Liver (tissue), 9 donors: ENCODE measurements around the gene TMEM123. TPM values are rescaled to one million over a fixed set of nuclear protein-coding genes. Genes with fewer than 3 reads are reported as not detected.

Experiments
- DNase-seq: peaks from one replicate; pipeline ENCODE4 v3.0.0-alpha.2; 2017; ENCODE audit warnings: low spot score
- H3K27ac ChIP-seq, 2 donors: one replicate each; pipeline ENCODE4 v1.7.0; 2013; ENCODE audit warnings: inconsistent platforms in 2 of 2, low read length in 2 of 2, control low read depth in 1 of 2, low read depth in 1 of 2, mild to moderate bottlenecking in 1 of 2
- H3K27me3 ChIP-seq, 4 donors: one replicate each; pipeline versions ENCODE4 v1.6.1 to v1.7.0; 2013; ENCODE audit warnings: low read length in 3 of 4, inconsistent platforms in 1 of 4, mild to moderate bottlenecking in 1 of 4, moderate library complexity in 1 of 4; ENCODE audit not compliant: control insufficient read depth in 4 of 4, insufficient read depth in 4 of 4
- H3K36me3 ChIP-seq, 4 donors: one replicate each; pipeline versions ENCODE4 v1.6.1 to v1.7.0; 2013; ENCODE audit warnings: low read length in 3 of 4, mild to moderate bottlenecking in 3 of 4, low read depth in 1 of 4, moderate library complexity in 1 of 4; ENCODE audit not compliant: control insufficient read depth in 4 of 4, insufficient read depth in 3 of 4
- H3K4me1 ChIP-seq, 4 donors: one replicate each; pipeline versions ENCODE4 v1.6.1 to v1.7.0; 2013; ENCODE audit warnings: low read length in 3 of 4, mild to moderate bottlenecking in 3 of 4, moderate library complexity in 1 of 4; ENCODE audit not compliant: control insufficient read depth in 4 of 4, insufficient read depth in 4 of 4
- H3K4me3 ChIP-seq, 3 donors: one replicate each; pipeline versions ENCODE4 v1.6.1 to v1.7.0; 2013; ENCODE audit warnings: low read length in 3 of 3, control low read depth in 1 of 3, low read depth in 1 of 3, mild to moderate bottlenecking in 1 of 3
- H3K9ac ChIP-seq, 2 donors: one replicate each; pipeline ENCODE4 v1.7.0; 2013; ENCODE audit warnings: low read length in 2 of 2, mild to moderate bottlenecking in 2 of 2, moderate library complexity in 2 of 2, control low read depth in 1 of 2, low read depth in 1 of 2
- H3K9me3 ChIP-seq, 4 donors: one replicate each; pipeline versions ENCODE4 v1.6.1 to v1.7.0; 2013; ENCODE audit warnings: low read length in 3 of 4; ENCODE audit not compliant: control insufficient read depth in 4 of 4
- ATF3 ChIP-seq: IDR thresholded peaks from 2 replicates; pipeline ENCODE4 v1.6.1; 2016; ENCODE audit warnings: antibody characterized with exemption
- CTCF ChIP-seq: fragments of 150-350 bp; IDR thresholded peaks from 2 replicates; pipeline ENCODE4 v1.5.1; 2017; ENCODE audit warnings: improper control_type of control experiment, low read depth, low read length; ENCODE audit not compliant: missing input control
- EGR1 ChIP-seq, 2 donors: IDR thresholded peaks; 2 replicates each; pipeline ENCODE4 v1.6.1; 2016 to 2018; ENCODE audit warnings: antibody characterized with exemption in 2 of 2, low read depth in 2 of 2
- FOXA1 ChIP-seq: IDR thresholded peaks from 2 replicates; pipeline ENCODE4 v1.6.1; 2016; ENCODE audit warnings: antibody characterized with exemption
- FOXA2 ChIP-seq: IDR thresholded peaks from 2 replicates; pipeline ENCODE4 v1.6.1; 2016; ENCODE audit warnings: antibody characterized with exemption
- GABPA ChIP-seq, 2 donors: IDR thresholded peaks in 1 of 2; conservative IDR thresholded peaks in 1 of 2; 2 replicates each; pipeline ENCODE4 v1.6.1; 2016; ENCODE audit warnings: antibody characterized with exemption in 2 of 2, mild to moderate bottlenecking in 1 of 2, moderate library complexity in 1 of 2
- HNF4A ChIP-seq, 2 donors: conservative IDR thresholded peaks; 2 replicates each; pipeline ENCODE4 v1.6.1; 2016; ENCODE audit warnings: antibody characterized with exemption in 2 of 2, mild to moderate bottlenecking in 2 of 2
- HNF4G ChIP-seq: IDR thresholded peaks from 2 replicates; pipeline ENCODE4 v1.6.1; 2016; ENCODE audit warnings: antibody characterized with exemption
- JUND ChIP-seq, 2 donors: IDR thresholded peaks; 2 replicates each; pipeline ENCODE4 v1.6.1; 2016; ENCODE audit warnings: antibody characterized with exemption in 2 of 2
- NR2F2 ChIP-seq: IDR thresholded peaks from 2 replicates; pipeline ENCODE4 v1.6.1; 2016; ENCODE audit warnings: antibody characterized with exemption
- RAD21 ChIP-seq, 2 donors: IDR thresholded peaks; 2 replicates each; pipeline ENCODE4 v1.6.1; 2016; ENCODE audit warnings: antibody characterized with exemption in 2 of 2, mild to moderate bottlenecking in 2 of 2
- REST ChIP-seq: IDR thresholded peaks from 2 replicates; pipeline ENCODE4 v1.6.1; 2016; ENCODE audit warnings: antibody characterized with exemption, mild to moderate bottlenecking
- RXRA ChIP-seq, 2 donors: IDR thresholded peaks; 2 replicates each; pipeline ENCODE4 v1.6.1; 2017 to 2018; ENCODE audit warnings: antibody characterized with exemption in 2 of 2, mild to moderate bottlenecking in 1 of 2
- SP1 ChIP-seq: IDR thresholded peaks from 2 replicates; pipeline ENCODE4 v1.6.1; 2018; ENCODE audit warnings: antibody characterized with exemption, mild to moderate bottlenecking
- TAF1 ChIP-seq: conservative IDR thresholded peaks from 2 replicates; pipeline ENCODE4 v1.6.1; 2016; ENCODE audit warnings: antibody characterized with exemption, mild to moderate bottlenecking
- YY1 ChIP-seq: IDR thresholded peaks from 2 replicates; pipeline ENCODE4 v1.6.1; 2016; ENCODE audit warnings: antibody characterized with exemption, mild to moderate bottlenecking
- WGBS: extraction: QIAGEN DNeasy Blood & Tissue Kit; methylation state at CpG from one replicate; pipeline ENCODE4 v1.1.7; 2013; 5-methylcytosine and 5-hydroxymethylcytosine counted together
- polyA plus RNA-seq, 2 donors: library from polyadenylated mRNA; stranded (reverse) in 1 of 2; unstranded in 1 of 2; fragments of 200-250 nt in 1 of 2; fragments of >200 nt in 1 of 2; fragmentation: Nextera tagmentation in 1 of 2; extraction: Ambion mirVana in 1 of 2; gene quantifications; one replicate each; pipeline versions ENCODE4 v1.2.1 to v1.2.3, GENCODE V29; 2013 to 2015
- total RNA-seq, 2 donors: library from RNA; depleted of rRNA; stranded (reverse); fragments of >200 nt; gene quantifications; one replicate each; pipeline ENCODE4 v1.2.3, GENCODE V29; 2014
- TF ChIP-seq, protein P1 (sequence below): IDR thresholded peaks from 2 replicates; pipeline ENCODE4 v1.6.1; 2016; ENCODE audit warnings: antibody characterized with exemption
- TF ChIP-seq, protein P2 (sequence below): IDR thresholded peaks from 2 replicates; pipeline ENCODE4 v1.6.1; 2016; ENCODE audit warnings: antibody characterized with exemption
- donor health status: healthy.
- donor health status: healthy.
- donor health status: healthy.
- donor health status: healthy.
- donor health status: healthy.

Gene TMEM123
- total and polyA plus RNA-seq, 4 donors = 101 to 140 (median 107) TPM

DNA sequence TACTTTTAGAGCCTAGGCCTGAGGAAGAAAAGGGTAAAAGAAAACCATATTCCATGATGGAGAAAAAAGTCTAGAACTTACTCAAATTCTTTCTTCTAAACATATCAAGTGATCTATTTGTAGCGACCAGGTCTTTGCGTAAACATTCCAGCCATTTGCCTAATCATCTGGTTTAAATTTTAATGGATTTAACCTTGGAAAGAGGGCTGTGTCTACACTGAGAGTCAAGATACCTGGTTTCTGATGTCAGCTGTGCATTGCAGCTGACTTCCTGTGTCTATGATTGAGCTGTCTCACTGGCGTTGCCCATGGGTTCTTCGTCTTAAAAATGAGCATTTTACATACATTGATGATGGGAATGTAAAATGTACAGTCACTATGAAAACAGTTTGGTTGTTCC, 10.0 kb upstream of the TMEM123 start:
- Histone ChIP-seq H3K27ac (peak overlapping the region; percentile 75 to 90), H3K9ac (peak overlapping the region in 1 of 2 donors; percentile 51), H3K4me1 (peaks cover 3 to 37% (median 28%) of the 10 kb centered on the region in 4 donors), H3K27me3 (no peaks in the 10 kb centered on the region), H3K9me3 (no peaks in the 10 kb centered on the region), H3K4me3 (no peak overlapping the region), H3K36me3 (no peaks in the 10 kb centered on the region)
- no peak for DNase-seq
- TF ChIP-seq NR2F2 (peak; percentile 33), CTCF (no peak), EGR1 (IDR thresholded peaks at IDR 0.05; ENCODE audit: low read depth in 2 of 2) (no peak), RXRA (IDR thresholded peaks at IDR 0.05) (peak; percentile 77 to 83), ATF3 (peak; percentile 30), HNF4A (conservative IDR thresholded peaks at IDR 0.05) (peak; percentile 74 to 77), RAD21 (IDR thresholded peaks at IDR 0.05) (peak; percentile 38 to 48), REST (peak; percentile 85), GABPA (IDR thresholded peaks at IDR 0.05 in 1 of 2, conservative IDR thresholded peaks at IDR 0.05 in 1 of 2) (peak; percentile 33 to 78), SP1 (peak; percentile 79), YY1 (peak; percentile 94), HNF4G (no peak), FOXA2 (peak; percentile 95), JUND (IDR thresholded peaks at IDR 0.05) (peak; percentile 56 to 60), TAF1 (no peak), FOXA1 (peak; percentile 83)
- TF ChIP-seq, protein P1, sequence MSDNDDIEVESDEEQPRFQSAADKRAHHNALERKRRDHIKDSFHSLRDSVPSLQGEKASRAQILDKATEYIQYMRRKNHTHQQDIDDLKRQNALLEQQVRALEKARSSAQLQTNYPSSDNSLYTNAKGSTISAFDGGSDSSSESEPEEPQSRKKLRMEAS = peak; percentile 5
- TF ChIP-seq, protein P2, sequence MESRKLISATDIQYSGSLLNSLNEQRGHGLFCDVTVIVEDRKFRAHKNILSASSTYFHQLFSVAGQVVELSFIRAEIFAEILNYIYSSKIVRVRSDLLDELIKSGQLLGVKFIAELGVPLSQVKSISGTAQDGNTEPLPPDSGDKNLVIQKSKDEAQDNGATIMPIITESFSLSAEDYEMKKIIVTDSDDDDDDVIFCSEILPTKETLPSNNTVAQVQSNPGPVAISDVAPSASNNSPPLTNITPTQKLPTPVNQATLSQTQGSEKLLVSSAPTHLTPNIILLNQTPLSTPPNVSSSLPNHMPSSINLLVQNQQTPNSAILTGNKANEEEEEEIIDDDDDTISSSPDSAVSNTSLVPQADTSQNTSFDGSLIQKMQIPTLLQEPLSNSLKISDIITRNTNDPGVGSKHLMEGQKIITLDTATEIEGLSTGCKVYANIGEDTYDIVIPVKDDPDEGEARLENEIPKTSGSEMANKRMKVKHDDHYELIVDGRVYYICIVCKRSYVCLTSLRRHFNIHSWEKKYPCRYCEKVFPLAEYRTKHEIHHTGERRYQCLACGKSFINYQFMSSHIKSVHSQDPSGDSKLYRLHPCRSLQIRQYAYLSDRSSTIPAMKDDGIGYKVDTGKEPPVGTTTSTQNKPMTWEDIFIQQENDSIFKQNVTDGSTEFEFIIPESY = peak; percentile 38
- 36% methylated on average over 4 of the region's 4 CpGs for WGBS
